WERI-Rb-1 (cell line): ENCODE results near the gene TBC1D23.
"Not testable (repeated sequence)": the region's sequence is repeated elsewhere in the genome, so short reads cannot be mapped to it uniquely, and the experiment has no call there.

Experiments used
- DNase-seq: peaks from one replicate; pipeline ENCODE4 v3.0.0-alpha.2; 2020
- H3K27ac ChIP-seq: fragments of 250-450 bp; sonication (Bioruptor Pico); 2 replicates; pipeline ENCODE4 v1.5.1; 2020; ENCODE audit warnings: mild to moderate bottlenecking, moderate library complexity
- H3K27me3 ChIP-seq: fragments of 250-450 bp; sonication (Bioruptor Pico); 2 replicates; pipeline ENCODE4 v1.5.1; 2021; ENCODE audit warnings: mild to moderate bottlenecking, low read depth, moderate library complexity; ENCODE audit not compliant: insufficient read depth, severe bottlenecking
- H3K36me3 ChIP-seq: fragments of 250-450 bp; sonication (Bioruptor Pico); 2 replicates; pipeline ENCODE4 v1.5.1; 2020; ENCODE audit warnings: mild to moderate bottlenecking, moderate library complexity
- H3K4me3 ChIP-seq: 2 replicates; pipeline ENCODE4 v1.5.1; 2011; ENCODE audit warnings: low read depth, mild to moderate bottlenecking, control low read depth, low read length
- H3K9me3 ChIP-seq: fragments of 250-450 bp; sonication (Bioruptor Pico); 2 replicates; pipeline ENCODE4 v1.5.1; 2021; ENCODE audit warnings: mild to moderate bottlenecking, moderate library complexity; ENCODE audit not compliant: severe bottlenecking
- TF ChIP-seq, protein P1 (sequence below): IDR thresholded peaks from 2 replicates; pipeline ENCODE4 v1.5.1; 2011; ENCODE audit warnings: low read depth, mild to moderate bottlenecking, control low read depth, inconsistent platforms, low read length

TBC1D23 gene

DNA sequence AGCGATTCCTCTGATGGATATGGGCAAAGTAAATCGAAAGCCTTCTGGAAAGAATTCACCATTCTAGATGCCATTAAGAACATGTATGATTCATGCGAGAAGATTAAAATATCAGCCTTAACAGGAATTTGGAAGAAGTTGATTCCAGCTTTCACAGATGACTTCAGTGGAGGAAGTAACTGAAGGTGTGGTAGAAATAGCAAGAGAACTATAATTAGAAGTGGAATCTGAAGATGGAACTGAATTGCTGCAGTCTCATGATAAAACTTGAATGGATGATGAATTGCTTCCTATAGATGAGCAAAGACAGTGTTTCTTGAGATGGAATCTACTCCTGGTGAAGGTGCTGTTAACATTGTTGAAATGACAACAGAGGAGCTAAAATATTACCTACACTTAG is 30.1 kb upstream of the TBC1D23 start:
- no peak overlapping the region for H3K4me3 ChIP-seq
- TF ChIP-seq, protein P1, sequence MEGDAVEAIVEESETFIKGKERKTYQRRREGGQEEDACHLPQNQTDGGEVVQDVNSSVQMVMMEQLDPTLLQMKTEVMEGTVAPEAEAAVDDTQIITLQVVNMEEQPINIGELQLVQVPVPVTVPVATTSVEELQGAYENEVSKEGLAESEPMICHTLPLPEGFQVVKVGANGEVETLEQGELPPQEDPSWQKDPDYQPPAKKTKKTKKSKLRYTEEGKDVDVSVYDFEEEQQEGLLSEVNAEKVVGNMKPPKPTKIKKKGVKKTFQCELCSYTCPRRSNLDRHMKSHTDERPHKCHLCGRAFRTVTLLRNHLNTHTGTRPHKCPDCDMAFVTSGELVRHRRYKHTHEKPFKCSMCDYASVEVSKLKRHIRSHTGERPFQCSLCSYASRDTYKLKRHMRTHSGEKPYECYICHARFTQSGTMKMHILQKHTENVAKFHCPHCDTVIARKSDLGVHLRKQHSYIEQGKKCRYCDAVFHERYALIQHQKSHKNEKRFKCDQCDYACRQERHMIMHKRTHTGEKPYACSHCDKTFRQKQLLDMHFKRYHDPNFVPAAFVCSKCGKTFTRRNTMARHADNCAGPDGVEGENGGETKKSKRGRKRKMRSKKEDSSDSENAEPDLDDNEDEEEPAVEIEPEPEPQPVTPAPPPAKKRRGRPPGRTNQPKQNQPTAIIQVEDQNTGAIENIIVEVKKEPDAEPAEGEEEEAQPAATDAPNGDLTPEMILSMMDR: no peak
- no peak for DNase-seq
- no peak overlapping the region for H3K27ac ChIP-seq
- no peaks in the 10 kb centered on the region for H3K36me3 ChIP-seq
- H3K9me3 ChIP-seq: no peaks in the 10 kb centered on the region
- H3K27me3 ChIP-seq: no peaks in the 10 kb centered on the region

DNA sequence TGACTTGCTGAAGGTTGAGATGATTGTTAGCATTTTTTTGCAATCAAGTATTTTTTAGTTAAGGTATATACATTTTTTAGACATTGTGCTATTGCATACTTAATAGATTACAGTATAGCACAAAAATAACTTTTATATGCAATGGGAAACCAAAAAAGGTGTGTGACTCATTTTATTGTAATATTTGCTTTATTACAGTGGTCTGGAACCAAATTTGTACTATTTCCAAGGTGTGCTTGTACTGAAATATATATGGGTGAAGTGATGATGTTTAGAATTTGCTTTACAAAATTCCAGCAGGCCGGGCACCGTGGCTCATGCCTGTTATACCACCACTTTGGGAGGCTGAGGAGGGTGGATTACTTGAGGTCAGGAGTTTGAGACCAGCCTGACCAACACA is 29.1 kb upstream of the TBC1D23 start:
- Histone ChIP-seq H3K36me3 (no peaks in the 10 kb centered on the region), H3K9me3 (no peaks in the 10 kb centered on the region), H3K27me3 (no peaks in the 10 kb centered on the region), H3K4me3 (no peak overlapping the region), H3K27ac (no peak overlapping the region)
- DNase-seq: no peak
- TF ChIP-seq, protein P1: no peak

DNA sequence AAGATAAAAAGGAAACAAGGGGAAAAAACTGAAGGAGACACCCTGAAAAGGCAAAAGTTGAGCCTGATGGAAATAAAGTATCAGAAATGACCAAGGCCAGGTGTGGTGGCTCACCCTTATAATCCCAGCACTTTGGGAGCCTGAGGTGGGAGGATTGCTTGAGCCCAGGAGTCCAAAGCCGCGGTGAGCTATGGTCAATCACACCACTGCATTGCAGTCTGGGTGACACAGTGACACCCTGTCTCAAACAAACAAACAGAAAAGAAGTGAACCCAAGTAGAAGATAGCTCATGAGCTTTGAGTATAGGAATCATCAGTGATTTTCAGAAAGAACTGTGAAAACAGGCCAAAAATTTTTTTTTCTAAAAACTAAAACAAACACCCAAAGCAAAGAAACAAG is 26.4 kb upstream of the TBC1D23 start:
- peaks cover 18% of the 10 kb centered on the region for H3K9me3 ChIP-seq
- H3K27ac ChIP-seq: no peak overlapping the region
- TF ChIP-seq, protein P1: no peak
- DNase-seq: no peak
- no peaks in the 10 kb centered on the region for H3K36me3 ChIP-seq
- H3K27me3 ChIP-seq: no peaks in the 10 kb centered on the region
- no peak overlapping the region for H3K4me3 ChIP-seq

DNA sequence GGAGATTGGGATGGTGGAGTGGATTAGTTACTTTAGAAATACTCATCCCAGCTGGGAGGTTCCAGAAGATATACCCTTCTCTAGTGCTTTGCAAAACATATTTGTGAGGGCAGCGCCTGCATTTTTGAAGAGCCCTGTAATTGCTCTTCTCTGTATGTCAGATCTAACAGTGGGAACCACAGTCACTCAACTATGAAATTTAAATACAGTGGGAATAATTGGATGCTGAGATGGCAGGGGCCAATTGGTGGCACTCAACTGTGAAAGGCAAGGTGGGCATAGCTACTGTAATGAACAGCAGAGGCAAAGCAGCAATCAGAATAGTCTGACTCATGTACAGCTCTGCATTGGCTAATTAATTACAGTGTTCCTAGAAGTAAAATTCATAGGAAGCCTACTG is 22.2 kb upstream of the TBC1D23 start:
- Histone ChIP-seq H3K27me3 (no peaks in the 10 kb centered on the region), H3K9me3 (peaks cover 19% of the 10 kb centered on the region), H3K27ac (no peak overlapping the region), H3K36me3 (no peaks in the 10 kb centered on the region), H3K4me3 (no peak overlapping the region)
- DNase-seq: no peak
- TF ChIP-seq, protein P1: no peak

DNA sequence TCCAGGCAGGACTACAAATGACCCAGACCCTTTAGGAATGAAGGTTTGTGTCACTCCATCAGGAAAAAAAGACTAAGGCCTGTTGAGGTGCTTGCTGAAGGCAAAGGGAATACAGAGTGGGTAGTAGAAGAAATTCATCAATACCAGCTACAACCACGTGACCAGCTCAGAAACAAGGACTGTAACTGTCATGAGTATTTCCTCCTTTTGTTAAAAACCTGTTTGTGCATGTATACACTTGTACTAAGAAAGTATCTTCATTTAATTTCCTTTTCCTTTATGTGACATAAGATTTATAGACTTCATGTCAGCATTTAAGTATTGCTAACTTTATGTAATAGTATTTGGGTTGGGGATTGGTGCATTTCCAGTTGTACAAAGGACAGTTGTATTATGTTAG is 18.3 kb upstream of the TBC1D23 start:
- peaks cover 19% of the 10 kb centered on the region for H3K9me3 ChIP-seq
- H3K27me3 ChIP-seq, H3K27ac ChIP-seq, DNase-seq, H3K36me3 ChIP-seq, H3K4me3 ChIP-seq: not testable (repeated sequence)

- DNase-seq: no peak
- Histone ChIP-seq H3K36me3 (no peaks in the 10 kb centered on the region), H3K9me3 (peaks cover 2% of the 10 kb centered on the region), H3K4me3 (no peak overlapping the region), H3K27ac (no peak overlapping the region), H3K27me3 (no peaks in the 10 kb centered on the region)
- TF ChIP-seq, protein P1: no peak
Measured at GRCh38 chr3:100244264-100244663, 16.5 kb upstream of the TBC1D23 start.
